K562 (cell line): ENCODE data around the gene GGA2. TPM values are rescaled to one million over a fixed set of nuclear protein-coding genes. Genes with fewer than 3 reads are reported as not detected.

Source experiments
- BDP1 ChIP-seq: IDR thresholded peaks from 3 replicates; pipeline ENCODE4 v1.6.1; 2011; ENCODE audit not compliant: insufficient read length, insufficient read depth
- CBFB ChIP-seq: sonication (generic); formaldehyde crosslinking; IDR thresholded peaks from 2 replicates; pipeline ENCODE4 v1.4.0; 2020; ENCODE audit warnings: mild to moderate bottlenecking, missing genetic modification reagents
- CEBPB ChIP-seq: fragments of 450-650 bp; IDR thresholded peaks from 2 replicates; pipeline ENCODE4 v1.6.1; 2016; ENCODE audit warnings: missing genetic modification characterization, missing compliant biosample characterization
- CSDE1 ChIP-seq, 2 experiments: fragments of 450-650 bp; IDR thresholded peaks; 2 replicates each; pipeline ENCODE4 v1.6.1; 2016; ENCODE audit warnings: mild to moderate bottlenecking in 1 of 2
- E2F8 ChIP-seq: fragments of 450-650 bp; IDR thresholded peaks from 2 replicates; pipeline ENCODE4 v1.7.1; 2018; ENCODE audit warnings: mild to moderate bottlenecking, low read depth; ENCODE audit not compliant: partially characterized antibody
- HEY1 ChIP-seq: fragments of 250-450 bp; sonication (Bioruptor Pico); IDR thresholded peaks from 2 replicates; pipeline ENCODE4 v1.5.0; 2020; ENCODE audit warnings: mild to moderate bottlenecking, moderate library complexity, borderline replicate concordance
- HMBOX1 ChIP-seq: sonication (generic); IDR thresholded peaks from 2 replicates; pipeline ENCODE4 v1.6.1; 2016
- NR2C2 ChIP-seq, 2 experiments: fragments of 200-800 bp in 1 of 2; sonication (Bioruptor generic) in 1 of 2; sonication (generic) in 1 of 2; formaldehyde crosslinking in 1 of 2; IDR thresholded peaks; 2 replicates each; pipeline versions ENCODE4 v1.6.1 to v1.8.0; 2016 to 2022; ENCODE audit warnings: mild to moderate bottlenecking in 1 of 2, missing compliant biosample characterization in 1 of 2, missing genetic modification characterization in 1 of 2, missing genetic modification reagents in 1 of 2
- POLR2AphosphoS5 ChIP-seq: IDR thresholded peaks from 2 replicates; pipeline ENCODE4 v1.6.1; 2011; ENCODE audit warnings: mild to moderate bottlenecking, low read depth, low read length, moderate library complexity; ENCODE audit not compliant: control insufficient read depth, insufficient read depth
- RFX5 ChIP-seq: IDR thresholded peaks from 2 replicates; pipeline ENCODE4 v1.6.1; 2011; ENCODE audit warnings: low read depth, mild to moderate bottlenecking, improper control_type of control experiment, low read length
- SMAD2 ChIP-seq: fragments of 150-350 bp; IDR thresholded peaks from 2 replicates; pipeline ENCODE4 v1.6.1; 2014; ENCODE audit warnings: low read depth, mild to moderate bottlenecking, low read length
- TBL1XR1 ChIP-seq, 2 experiments: IDR thresholded peaks; 2 replicates each; pipeline ENCODE4 v1.6.1; 2012; ENCODE audit warnings: improper control_type of control experiment in 2 of 2, low read length in 2 of 2, mild to moderate bottlenecking in 1 of 2
- TEAD2 ChIP-seq: fragments of 450-650 bp; IDR thresholded peaks from 2 replicates; pipeline ENCODE4 v1.6.1; 2016; ENCODE audit warnings: missing genetic modification characterization, control low read depth, missing compliant biosample characterization
- YY1 ChIP-seq, 3 experiments: IDR thresholded peaks; 2 replicates each; pipeline ENCODE4 v1.6.1; 2011; ENCODE audit warnings: low read length in 2 of 3, mild to moderate bottlenecking in 2 of 3, moderate library complexity in 2 of 3, borderline replicate concordance in 1 of 3, control low read depth in 1 of 3, low read depth in 1 of 3; ENCODE audit not compliant: insufficient read depth in 3 of 3, insufficient replicate concordance in 2 of 3, control insufficient read depth in 1 of 3, insufficient read length in 1 of 3; ENCODE audit errors: extremely low read depth in 1 of 3
- ZBTB34 ChIP-seq: fragments of 250-450 bp; sonication (Bioruptor Pico); IDR thresholded peaks from 2 replicates; pipeline ENCODE4 v1.8.0; 2021; ENCODE audit warnings: mild to moderate bottlenecking, moderate library complexity
- ZBTB7A ChIP-seq: IDR thresholded peaks from 2 replicates; pipeline ENCODE4 v1.6.1; 2011; ENCODE audit warnings: low read depth, mild to moderate bottlenecking, low read length, moderate library complexity, borderline replicate concordance; ENCODE audit not compliant: control insufficient read depth
- ZFX ChIP-seq: sonication (generic); formaldehyde crosslinking; IDR thresholded peaks from 2 replicates; pipeline ENCODE4 v1.8.0; 2022; ENCODE audit warnings: mild to moderate bottlenecking, missing genetic modification reagents, moderate library complexity
- ZNF444 ChIP-seq: fragments of 250-450 bp; sonication (Bioruptor Pico); IDR thresholded peaks from 2 replicates; pipeline ENCODE4 v1.4.0; 2020; ENCODE audit warnings: mild to moderate bottlenecking, moderate library complexity
- ZNF512 ChIP-seq: IDR thresholded peaks from 2 replicates; pipeline ENCODE4 v1.6.1; 2016; ENCODE audit warnings: missing genetic modification characterization, missing compliant biosample characterization
- polyA plus RNA-seq, 8 experiments: library from polyadenylated mRNA; depleted of rRNA in 4 of 8; stranded (reverse) in 5 of 8; unstranded in 3 of 8; fragments of >200 nt; fragmentation: Nextera tagmentation in 2 of 8; fragmentation: Illumina TruSeq in 1 of 8; extraction: Ambion mirVana in 2 of 8; extraction: Trizol in 1 of 8; gene quantifications; 2 replicates each; pipeline versions ENCODE4 v1.2.1 to v1.2.3, GENCODE V29; 2011 to 2014; ENCODE audit warnings: inconsistent platforms in 1 of 8, missing spikeins in 1 of 8
- total RNA-seq, 7 experiments: library from RNA; depleted of rRNA in 6 of 7; stranded (reverse); fragments of >200 nt in 6 of 7; fragmentation: Illumina TruSeq in 2 of 7; extraction: Trizol in 2 of 7; gene quantifications; 2 replicates each; pipeline versions ENCODE4 v1.2.1 to v1.2.3, GENCODE V29; 2011 to 2021; ENCODE audit warnings: low replicate concordance in 1 of 7

Gene GGA2
- total and polyA plus RNA-seq, 9 of the 15 experiments (the other 6 are each of a cell fraction or from before 2014, with no cell fraction given) = 11.9 to 133 (median 66.3) TPM

GRCh38 chr16:23557779-23558702 lies 47.7 kb upstream of the GGA2 start (continued):
- no peak for TF ChIP-seq YY1 (IDR thresholded peaks at IDR 0.05; ENCODE audit: borderline replicate concordance in 1 of 3, control insufficient read depth in 1 of 3, extremely low read depth in 1 of 3, insufficient read depth in 3 of 3, insufficient read length in 1 of 3, insufficient replicate concordance in 2 of 3, low read depth in 1 of 3, low read length in 2 of 3)
- no peak for TF ChIP-seq SMAD2
- TF ChIP-seq BDP1 = no peak
- no peak for TF ChIP-seq HEY1 (CRISPR knock-in tag)
- TF ChIP-seq ZNF444 (CRISPR knock-in tag) = no peak
- TF ChIP-seq HMBOX1 = no peak
- TF ChIP-seq E2F8 = no peak
- TF ChIP-seq TBL1XR1 (IDR thresholded peaks at IDR 0.05; ENCODE audit: low read length in 2 of 2) = no peak
- no peak for TF ChIP-seq CSDE1 (IDR thresholded peaks at IDR 0.05)
- no peak for TF ChIP-seq TEAD2 (tag)
- TF ChIP-seq POLR2AphosphoS5 = no peak
- no peak for TF ChIP-seq RFX5
- TF ChIP-seq ZFX (CRISPR knock-in tag) = peak; percentile 66
- no peak for TF ChIP-seq ZBTB34 (CRISPR knock-in tag)
- no peak for TF ChIP-seq ZNF512 (tag)
- TF ChIP-seq CBFB (CRISPR knock-in tag) = no peak
- TF ChIP-seq CEBPB = no peak
- peak; percentile 78; the same call in 1 of the 2 replicates for TF ChIP-seq ZBTB7A
- TF ChIP-seq NR2C2 (CRISPR knock-in tag; IDR thresholded peaks at IDR 0.05) = no peak
- TF ChIP-seq NR2C2 (tag; IDR thresholded peaks at IDR 0.05) = no peak
